GM12801 (cell line): Measurements from ENCODE around the gene FNDC3B.

Experiments
- CTCF ChIP-seq: IDR thresholded peaks from one replicate; pipeline ENCODE4 v1.5.1; 2011; ENCODE audit warnings: control low read depth; ENCODE audit not compliant: insufficient read length; ENCODE audit errors: extremely low read depth

Gene FNDC3B

GRCh38 chr3:172102883-172103310 is 63.5 kb downstream of the FNDC3B start:
- no peak for TF ChIP-seq CTCF

DNA sequence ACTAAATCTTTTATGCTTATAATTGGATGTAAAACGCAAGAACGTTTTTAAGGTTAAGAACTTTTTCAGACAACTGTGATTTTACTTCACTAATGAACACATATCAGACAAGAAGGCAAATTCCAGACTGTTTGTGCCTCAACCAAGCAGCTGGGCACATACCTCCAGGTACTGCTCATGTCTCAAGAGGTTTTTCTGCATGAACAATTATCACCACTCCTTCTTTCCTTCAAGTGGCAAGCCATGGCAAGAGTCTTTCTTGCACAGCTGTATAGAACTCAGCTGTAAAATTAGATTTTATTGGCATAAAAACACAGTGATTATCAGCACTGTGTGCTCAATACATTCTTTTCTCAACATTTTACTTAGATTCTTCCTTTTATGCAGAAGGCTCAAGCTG is 64.3 kb downstream of the FNDC3B start:
- TF ChIP-seq CTCF = no peak

DNA sequence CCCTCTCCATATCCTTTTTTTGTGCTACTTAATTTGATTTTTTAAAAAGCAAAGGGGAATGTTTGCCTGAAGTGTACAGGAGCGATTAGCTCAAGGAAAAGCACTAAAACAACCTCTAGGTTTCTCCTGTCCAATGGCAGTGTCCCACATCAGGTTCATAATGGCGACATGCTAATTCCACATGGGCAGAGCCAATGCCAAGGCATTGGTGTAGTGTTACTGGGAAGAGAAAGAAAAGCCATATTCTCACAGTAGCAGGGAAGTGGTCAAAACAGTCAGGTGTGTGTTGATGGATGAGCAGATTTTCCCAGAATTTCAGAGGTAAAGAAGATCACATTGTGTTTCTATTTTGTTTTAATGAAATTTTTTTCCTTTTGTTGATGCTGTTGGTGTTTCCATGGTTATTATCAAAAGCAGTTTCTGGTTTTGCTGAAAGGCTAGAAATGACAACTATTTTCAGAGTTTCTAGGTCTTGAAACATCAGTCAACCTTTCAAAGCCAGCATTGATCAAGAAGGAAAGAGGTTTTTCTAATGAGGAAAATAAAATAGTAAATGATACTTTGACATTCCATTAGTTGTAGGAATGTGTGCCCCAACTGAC is 65.2 kb downstream of the FNDC3B start:
- TF ChIP-seq CTCF = no peak

DNA sequence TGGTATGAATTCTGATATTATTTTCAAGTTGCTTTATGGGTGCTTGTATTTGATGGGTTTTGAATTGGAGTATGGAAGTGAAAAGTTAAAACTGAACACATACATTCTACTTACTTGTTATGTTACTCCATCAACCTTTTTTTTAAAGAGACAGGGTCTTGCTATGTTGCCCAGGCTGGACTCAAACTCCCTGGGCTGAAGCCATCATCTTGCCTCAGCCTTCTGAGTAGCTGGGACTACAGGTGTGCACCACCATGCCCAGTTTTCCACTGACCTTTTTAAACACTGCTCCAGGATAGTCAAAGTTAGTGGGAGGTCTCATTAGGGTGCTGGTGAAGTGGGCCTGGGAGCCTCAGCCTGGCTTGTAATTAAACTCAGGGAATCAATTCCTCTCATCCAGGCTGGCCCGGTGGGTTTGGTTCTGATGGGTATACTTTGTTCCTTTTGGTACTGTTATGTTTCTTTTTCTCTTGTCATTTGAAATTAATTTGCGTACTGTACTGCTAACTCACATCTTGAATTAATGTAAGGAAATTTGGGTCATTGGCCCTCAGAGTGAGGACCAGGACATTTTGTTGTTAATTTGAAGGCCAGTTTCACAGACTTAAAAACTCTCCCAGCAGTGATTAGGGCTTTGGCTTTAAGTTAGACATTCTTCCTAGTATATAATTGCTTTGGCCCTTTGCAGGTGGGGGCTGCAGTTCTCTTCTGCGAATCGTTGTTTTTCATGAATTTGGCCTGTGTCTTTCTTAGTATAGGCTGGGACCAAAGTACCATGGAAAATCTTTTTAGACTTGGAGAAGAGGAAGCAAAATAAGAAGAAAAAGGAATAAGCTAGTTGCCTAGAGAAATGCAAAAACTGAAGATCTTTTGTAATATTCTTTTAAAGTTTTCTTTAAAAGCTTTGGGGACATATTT is 66.9 kb downstream of the FNDC3B start:
- TF ChIP-seq CTCF = no peak

DNA sequence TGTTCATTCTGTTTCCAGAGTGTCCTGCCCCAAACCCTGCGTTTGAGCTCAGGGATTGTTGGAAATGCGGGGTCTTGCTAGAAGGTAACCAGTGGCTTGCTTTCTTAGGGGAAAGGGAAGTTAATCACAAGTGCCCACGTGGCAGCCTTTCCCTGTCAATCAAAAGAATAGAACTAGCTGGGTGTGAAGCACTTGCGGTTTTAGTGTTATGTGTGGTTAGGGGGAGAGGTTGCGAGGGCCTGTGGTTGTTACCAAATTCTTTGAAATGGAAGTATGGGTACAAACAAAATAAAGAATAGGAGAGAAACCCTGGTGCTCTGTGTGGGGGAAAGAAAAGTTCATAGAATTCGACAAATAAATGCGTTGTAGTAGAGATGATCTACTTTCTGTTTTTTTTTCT is 67.6 kb downstream of the FNDC3B start:
- no peak for TF ChIP-seq CTCF

DNA sequence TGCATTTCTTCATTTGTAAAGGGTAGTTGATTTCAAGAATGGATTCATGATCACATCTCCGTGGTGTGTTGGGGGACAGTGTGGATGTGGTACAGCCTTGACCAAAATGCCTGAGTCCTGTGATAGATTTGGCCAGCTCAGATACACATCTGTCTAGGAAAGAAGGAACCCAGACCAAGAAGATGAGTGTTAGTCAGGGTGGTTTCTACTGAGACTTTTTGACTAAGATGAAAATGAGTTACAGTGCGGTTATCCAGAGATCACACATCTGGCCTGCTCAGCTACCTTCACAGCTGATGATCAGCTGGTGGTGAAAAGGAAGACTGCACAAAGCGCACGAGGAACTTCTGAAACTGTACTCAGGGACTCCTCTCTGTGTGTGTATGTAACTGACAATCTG is 68.0 kb downstream of the FNDC3B start:
- TF ChIP-seq CTCF = no peak

DNA sequence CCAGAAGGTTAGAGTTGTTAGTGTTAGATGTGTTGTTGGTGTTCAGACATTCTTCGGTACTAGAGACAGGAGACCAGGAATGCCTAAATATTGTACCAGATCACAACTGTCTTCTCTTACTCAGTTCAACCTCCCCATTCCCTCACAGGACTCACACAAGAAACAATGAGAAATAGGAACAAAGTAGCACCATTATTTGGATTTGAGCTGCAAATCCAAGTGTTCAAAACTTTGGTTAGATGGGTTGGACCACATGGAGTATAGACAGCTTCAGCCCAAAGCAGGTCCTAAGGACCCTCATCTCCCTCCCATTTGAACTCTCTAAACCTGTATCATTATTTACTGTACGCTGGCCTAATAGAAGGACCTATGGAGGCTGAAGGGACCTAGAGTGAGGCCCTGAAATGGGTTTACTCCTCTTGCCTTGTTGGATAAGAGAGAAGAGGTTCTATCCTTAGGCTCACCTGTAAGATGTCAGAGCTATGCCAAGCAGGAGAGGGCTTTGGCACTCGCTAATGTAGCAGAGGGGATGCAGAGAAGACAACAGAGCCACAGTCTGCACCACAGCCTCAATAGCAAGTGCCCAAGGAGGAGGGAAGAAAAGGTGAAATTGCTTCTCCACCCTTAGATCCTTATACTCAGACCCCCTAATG is 70.9 kb downstream of the FNDC3B start:
- no peak for TF ChIP-seq CTCF
